AG08396 (cell line): ENCODE results near the gene NRN1.
A peak's percentile ranks its signal among the peaks of the same experiment; 100 is the strongest.

ENCODE experiments used
- DNase-seq: peaks from one replicate; pipeline ENCODE4 v3.0.0; 2012; ENCODE audit warnings: low spot score, mixed read lengths

Gene NRN1

GRCh38 chr6:6002005-6002847 is 4.5 kb downstream of the NRN1 start:
- no peak for DNase-seq

GRCh38 chr6:6001443-6001842 is 5.3 kb downstream of the NRN1 start:
- DNase-seq, result no peak

- DNase-seq, result no peak
Observed at GRCh38 chr6:5999688-6000608, 6.8 kb downstream of the NRN1 start.

- DNase-seq, result peak; percentile 35
Observed at GRCh38 chr6:5998711-5999687, 7.7 kb downstream of the NRN1 start.

GRCh38 chr6:5998236-5998635 is 8.5 kb downstream of the NRN1 start:
- DNase-seq, result no peak

GRCh38 chr6:5997420-5997987 is 9.2 kb downstream of the NRN1 start:
- peak; percentile 12 for DNase-seq

- DNase-seq, result peak; percentile 57
Observed at GRCh38 chr6:5996714-5997419, 9.9 kb downstream of the NRN1 start.

- peak; percentile 73 for DNase-seq
Observed at GRCh38 chr6:5995949-5996713, 10.6 kb downstream of the NRN1 start.

- DNase-seq, result no peak
Observed at GRCh38 chr6:5995658-5995948, 11.1 kb downstream of the NRN1 start.

- DNase-seq, result no peak
Observed at GRCh38 chr6:5994999-5995657, 11.6 kb downstream of the NRN1 start.

- DNase-seq, result no peak
Observed at GRCh38 chr6:5994234-5994998, 12.3 kb downstream of the NRN1 start.

- DNase-seq, result no peak
Observed at GRCh38 chr6:5992551-5993225, 14.0 kb downstream of the NRN1 start.

- DNase-seq, result no peak
Observed at GRCh38 chr6:5990786-5991185, 15.9 kb downstream of the NRN1 start.

GRCh38 chr6:5989141-5989723 is 17.5 kb downstream of the NRN1 start:
- DNase-seq, result no peak

- no peak for DNase-seq
Observed at GRCh38 chr6:5986861-5987260, 19.9 kb downstream of the NRN1 start.

GRCh38 chr6:5984150-5985089 is 22.3 kb downstream of the NRN1 start:
- DNase-seq, result no peak
